ENCODE results near the gene SCFD2.

DNA sequence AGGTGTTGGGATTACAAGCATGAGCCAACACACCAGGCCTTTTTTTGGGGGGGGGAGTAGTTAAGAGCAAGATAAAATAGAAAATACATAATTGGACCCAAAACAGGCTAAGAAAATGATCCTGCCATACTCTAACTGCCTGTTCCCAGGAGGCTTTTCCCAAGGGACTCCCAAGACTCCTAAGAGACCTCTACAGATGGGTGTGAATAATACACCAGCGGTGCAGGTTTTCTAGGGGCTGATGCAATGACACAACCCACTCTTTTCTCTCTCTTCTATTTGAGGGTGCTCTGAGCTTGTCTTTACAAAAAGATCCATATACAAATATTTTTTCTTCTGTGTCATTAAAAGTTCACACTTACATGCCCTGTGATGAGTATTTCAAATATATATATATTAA, 386.8 kb downstream of the SCFD2 start:
- TF ChIP-seq ELF4 (CRISPR knock-in tag; IDR thresholded peaks at IDR 0.05; ENCODE audit: low read depth), result no peak
- TF ChIP-seq, protein P1, sequence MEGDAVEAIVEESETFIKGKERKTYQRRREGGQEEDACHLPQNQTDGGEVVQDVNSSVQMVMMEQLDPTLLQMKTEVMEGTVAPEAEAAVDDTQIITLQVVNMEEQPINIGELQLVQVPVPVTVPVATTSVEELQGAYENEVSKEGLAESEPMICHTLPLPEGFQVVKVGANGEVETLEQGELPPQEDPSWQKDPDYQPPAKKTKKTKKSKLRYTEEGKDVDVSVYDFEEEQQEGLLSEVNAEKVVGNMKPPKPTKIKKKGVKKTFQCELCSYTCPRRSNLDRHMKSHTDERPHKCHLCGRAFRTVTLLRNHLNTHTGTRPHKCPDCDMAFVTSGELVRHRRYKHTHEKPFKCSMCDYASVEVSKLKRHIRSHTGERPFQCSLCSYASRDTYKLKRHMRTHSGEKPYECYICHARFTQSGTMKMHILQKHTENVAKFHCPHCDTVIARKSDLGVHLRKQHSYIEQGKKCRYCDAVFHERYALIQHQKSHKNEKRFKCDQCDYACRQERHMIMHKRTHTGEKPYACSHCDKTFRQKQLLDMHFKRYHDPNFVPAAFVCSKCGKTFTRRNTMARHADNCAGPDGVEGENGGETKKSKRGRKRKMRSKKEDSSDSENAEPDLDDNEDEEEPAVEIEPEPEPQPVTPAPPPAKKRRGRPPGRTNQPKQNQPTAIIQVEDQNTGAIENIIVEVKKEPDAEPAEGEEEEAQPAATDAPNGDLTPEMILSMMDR (IDR thresholded peaks at IDR 0.05), result no peak
- no peak for TF ChIP-seq GABPB1 (CRISPR knock-in tag; IDR thresholded peaks at IDR 0.05)
- TF ChIP-seq, protein P2, sequence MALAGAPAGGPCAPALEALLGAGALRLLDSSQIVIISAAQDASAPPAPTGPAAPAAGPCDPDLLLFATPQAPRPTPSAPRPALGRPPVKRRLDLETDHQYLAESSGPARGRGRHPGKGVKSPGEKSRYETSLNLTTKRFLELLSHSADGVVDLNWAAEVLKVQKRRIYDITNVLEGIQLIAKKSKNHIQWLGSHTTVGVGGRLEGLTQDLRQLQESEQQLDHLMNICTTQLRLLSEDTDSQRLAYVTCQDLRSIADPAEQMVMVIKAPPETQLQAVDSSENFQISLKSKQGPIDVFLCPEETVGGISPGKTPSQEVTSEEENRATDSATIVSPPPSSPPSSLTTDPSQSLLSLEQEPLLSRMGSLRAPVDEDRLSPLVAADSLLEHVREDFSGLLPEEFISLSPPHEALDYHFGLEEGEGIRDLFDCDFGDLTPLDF (CRISPR knock-in tag; IDR thresholded peaks at IDR 0.05), result no peak
- TF ChIP-seq, protein P3, sequence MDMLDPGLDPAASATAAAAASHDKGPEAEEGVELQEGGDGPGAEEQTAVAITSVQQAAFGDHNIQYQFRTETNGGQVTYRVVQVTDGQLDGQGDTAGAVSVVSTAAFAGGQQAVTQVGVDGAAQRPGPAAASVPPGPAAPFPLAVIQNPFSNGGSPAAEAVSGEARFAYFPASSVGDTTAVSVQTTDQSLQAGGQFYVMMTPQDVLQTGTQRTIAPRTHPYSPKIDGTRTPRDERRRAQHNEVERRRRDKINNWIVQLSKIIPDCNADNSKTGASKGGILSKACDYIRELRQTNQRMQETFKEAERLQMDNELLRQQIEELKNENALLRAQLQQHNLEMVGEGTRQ (CRISPR knock-in tag; IDR thresholded peaks at IDR 0.05), result no peak
- TF ChIP-seq, protein P4, sequence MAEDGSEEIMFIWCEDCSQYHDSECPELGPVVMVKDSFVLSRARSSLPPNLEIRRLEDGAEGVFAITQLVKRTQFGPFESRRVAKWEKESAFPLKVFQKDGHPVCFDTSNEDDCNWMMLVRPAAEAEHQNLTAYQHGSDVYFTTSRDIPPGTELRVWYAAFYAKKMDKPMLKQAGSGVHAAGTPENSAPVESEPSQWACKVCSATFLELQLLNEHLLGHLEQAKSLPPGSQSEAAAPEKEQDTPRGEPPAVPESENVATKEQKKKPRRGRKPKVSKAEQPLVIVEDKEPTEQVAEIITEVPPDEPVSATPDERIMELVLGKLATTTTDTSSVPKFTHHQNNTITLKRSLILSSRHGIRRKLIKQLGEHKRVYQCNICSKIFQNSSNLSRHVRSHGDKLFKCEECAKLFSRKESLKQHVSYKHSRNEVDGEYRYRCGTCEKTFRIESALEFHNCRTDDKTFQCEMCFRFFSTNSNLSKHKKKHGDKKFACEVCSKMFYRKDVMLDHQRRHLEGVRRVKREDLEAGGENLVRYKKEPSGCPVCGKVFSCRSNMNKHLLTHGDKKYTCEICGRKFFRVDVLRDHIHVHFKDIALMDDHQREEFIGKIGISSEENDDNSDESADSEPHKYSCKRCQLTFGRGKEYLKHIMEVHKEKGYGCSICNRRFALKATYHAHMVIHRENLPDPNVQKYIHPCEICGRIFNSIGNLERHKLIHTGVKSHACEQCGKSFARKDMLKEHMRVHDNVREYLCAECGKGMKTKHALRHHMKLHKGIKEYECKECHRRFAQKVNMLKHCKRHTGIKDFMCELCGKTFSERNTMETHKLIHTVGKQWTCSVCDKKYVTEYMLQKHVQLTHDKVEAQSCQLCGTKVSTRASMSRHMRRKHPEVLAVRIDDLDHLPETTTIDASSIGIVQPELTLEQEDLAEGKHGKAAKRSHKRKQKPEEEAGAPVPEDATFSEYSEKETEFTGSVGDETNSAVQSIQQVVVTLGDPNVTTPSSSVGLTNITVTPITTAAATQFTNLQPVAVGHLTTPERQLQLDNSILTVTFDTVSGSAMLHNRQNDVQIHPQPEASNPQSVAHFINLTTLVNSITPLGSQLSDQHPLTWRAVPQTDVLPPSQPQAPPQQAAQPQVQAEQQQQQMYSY (CRISPR knock-in tag; IDR thresholded peaks at IDR 0.05), result no peak
- TF ChIP-seq, protein P5, sequence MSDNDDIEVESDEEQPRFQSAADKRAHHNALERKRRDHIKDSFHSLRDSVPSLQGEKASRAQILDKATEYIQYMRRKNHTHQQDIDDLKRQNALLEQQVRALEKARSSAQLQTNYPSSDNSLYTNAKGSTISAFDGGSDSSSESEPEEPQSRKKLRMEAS (CRISPR knock-in tag; IDR thresholded peaks at IDR 0.05), result no peak

Measured in WTC11 (cell line).